Measurements from ENCODE around the gene SPATC1L.
A peak's percentile ranks its signal among the peaks of the same experiment; 100 is the strongest.
"Not testable (repeated sequence)": the region's sequence is repeated elsewhere in the genome, so short reads cannot be mapped to it uniquely, and the experiment has no call there.

Gene SPATC1L

DNA sequence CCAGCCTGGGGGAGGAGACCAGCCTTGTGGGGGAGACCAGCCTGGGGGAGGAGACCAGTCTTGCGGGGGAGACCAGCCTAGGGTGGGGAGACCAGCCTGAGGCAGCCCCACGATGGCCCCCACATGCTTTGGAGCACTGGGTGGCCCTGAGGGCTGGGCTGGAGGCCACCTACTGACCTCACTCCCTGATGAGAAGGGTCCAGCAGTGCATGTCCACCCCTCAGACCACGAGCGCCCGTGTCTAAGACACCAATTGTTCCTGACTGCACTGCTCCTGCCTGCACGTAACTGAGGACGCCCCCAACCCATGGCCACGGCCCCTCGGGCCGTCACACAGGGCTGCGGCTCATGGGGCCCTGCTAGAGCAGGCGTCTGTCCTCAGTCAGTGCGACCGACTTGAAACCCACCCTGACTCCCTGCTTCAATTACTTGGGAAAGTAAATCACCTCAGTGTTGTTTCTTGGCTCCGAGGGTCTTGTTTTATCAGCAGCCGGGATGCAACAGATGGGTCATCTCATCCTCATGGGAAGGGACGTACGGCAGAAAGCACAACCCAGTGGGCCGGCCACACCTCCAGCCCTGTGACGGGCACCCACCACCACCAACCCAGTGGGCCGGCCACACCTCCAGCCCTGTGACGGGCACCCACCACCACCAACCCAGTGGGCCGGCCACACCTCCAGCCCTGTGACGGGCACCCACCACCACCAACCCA is at the start of gene SPATC1L:
TSS of gene SPATC1L (minus strand) at position 550 of the 715 bp plus-strand sequence. CDS start 1,643 bp downstream, outside the sequence.
- no peak for DNase-seq (ENCODE audit: low read depth)

DNA sequence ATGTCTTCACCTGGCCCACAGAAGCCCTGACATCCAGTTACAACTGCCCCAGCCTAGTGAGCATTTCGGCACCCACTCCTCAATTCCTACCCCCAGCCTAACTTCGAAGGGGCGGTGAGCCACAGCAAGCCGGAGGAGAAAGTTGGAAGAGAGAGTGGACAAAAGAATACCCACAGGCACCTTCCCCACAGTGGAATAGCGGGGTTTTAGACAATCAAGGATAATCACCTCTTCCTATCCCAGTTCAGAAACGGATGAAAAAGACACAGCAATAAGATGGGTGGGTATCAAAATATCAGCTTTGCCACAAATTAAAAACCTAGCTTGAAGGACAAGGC is 45.6 kb upstream of the SPATC1L start:
- no peak for DNase-seq (ENCODE audit: low read depth)

DNA sequence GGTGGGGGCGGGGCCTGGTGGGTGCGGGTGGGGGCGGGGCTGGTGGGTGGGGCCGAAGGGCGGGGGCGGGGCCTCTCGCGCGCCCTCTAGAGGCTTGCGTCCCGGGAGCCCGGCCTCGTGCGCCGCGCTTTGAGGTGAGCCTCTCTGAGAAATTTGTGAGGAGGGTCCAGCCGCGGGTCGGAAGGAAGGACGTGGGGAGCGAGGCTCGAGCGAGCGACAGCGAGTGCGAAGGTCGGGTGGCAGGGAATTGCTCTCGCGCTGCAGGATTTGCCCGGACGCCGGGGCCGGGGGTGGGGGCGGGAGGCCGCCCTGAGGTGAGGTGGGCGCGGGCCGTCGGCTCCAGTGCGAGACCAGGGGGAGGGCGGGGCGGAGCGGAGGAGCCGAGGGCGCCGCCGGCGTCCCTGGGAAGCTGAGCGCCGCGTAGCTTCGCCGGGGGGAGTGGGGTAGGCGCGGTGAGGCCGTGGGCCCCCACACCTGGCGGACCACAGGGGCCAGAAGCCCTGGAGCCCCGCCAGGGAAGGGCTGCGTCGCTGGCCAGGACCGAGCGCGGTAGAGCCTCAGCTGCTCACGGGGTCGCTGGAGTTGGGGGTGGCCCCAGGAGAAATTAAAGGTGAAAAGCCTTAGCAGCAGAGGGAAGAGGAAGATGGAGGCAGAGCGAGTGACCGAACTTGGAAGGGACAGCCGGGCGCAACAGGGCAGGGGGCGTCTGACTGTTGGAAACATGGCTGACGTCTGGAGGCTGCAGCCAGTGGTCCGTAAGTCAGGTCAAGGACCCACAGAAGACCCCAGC is 45.1 kb upstream of the SPATC1L start:
- DNase-seq (ENCODE audit: low read depth): no peak

DNA sequence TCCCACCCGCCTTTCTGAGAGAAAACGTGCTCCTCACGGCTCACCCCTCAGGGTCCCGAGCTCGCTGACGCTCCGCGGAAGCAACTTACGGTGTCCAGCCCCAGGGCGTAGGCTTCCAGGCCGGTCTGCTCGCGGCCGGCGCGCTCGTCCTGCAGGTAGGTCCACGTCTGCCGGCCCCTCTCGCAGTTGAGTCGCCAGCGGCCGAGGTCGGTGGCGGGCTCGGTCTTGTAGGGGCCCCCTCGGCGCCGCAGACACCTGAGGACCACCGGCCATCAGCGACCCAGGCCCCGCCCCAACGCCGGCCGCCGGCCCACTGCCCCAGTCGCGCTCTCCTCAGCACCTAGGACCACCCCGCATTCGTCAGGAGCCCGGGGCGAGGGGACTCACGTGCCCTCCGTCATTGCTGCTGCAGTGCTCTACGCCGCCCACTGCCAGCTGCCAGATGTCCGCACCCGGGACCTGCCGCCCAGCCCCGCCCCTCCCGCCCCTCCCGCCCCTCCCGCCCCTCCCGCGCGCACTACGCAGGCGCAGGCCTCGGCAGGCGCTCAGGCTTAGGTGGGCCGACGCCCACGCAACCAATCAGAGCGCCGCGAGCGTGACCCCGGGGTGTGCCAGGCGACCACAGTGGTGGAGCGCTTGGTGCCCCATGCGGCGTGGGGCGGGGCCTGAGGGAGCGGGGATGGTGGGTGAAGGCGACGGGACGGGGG is 44.2 kb upstream of the SPATC1L start, which contains the start of gene LSS:
TSS of gene LSS (minus strand) at position 430 of the 707 bp plus-strand sequence. CDS start at position 401, 29 bp downstream.
- DNase-seq (ENCODE audit: low read depth): peak; percentile 95

DNA sequence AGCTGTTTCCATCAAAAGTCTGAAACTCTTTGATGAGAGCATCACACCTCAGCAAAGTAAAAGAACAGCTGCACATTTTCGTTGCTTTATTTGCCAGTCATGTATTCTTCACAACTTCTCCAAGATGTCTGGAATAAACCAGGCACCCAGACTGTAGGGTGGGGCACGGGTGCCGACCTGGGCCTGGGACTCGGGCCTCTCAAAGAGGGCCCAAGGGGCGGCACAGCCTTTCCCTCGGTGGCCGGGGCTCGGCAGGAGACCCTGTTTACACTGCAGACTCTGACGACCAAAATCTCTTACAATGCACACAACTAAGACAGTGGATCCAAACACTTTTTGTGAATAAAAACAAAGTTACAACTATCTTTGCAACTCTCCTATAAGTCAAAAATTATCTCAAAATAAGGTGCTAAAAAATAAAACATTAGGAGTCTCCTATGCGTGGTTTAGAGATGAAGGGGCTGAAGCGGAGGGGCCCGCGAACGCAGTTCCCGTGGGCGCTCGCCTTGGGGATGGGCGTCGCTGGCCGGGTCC is 43.6 kb upstream of the SPATC1L start:
- DNase-seq (ENCODE audit: low read depth): no peak

DNA sequence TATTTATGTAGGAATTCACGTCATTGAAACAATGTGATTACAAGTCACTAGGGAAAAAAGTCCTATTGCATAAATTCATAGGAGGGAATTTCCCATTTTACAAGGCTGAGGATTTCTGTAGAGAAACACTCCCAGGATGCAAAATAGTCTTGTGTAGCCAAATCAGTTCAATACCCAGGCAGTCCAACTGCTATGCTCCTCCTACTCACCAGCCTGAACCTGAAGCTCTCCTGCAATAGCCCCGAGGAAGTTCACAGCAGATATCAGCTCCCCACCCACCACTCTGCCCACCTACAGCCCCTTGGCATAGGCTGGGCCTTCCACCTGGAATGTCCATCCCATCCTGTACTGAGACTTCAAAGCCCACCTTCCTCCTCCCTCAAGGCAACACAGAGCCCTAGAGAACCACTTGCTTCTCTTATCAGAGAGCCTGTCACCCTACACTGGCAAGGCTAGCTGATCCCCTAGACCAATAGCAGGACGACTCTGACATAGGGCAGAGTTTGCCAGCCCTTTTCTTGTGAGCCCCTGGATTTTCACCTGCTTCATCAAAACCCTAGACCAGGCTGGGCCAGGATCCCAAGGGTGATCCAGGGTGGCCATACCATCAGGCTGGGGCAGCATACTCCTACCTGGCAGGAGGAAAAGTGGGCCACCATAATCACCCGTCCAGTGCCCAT is 42.8 kb upstream of the SPATC1L start:
- no peak for DNase-seq (ENCODE audit: low read depth)

DNA sequence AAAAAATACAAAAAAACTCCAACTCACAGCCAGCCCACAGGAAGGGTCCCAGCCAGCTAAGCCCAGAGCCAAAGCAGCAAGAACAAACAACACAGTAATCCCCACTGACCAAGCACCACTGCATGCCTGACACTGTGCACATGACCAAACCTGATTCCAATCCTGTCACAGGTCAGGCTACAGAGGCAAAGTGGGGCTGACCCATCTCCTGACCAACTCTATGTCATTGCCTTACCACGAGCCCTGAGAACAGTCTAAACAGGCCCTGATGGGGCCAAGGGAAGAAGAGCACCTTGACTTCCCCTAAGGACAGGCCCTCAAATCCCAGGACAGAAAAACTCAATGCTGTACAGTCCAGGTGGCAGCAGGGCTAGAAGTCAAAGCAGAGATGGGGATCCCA is 41.9 kb upstream of the SPATC1L start:
- no peak for DNase-seq (ENCODE audit: low read depth)

DNA sequence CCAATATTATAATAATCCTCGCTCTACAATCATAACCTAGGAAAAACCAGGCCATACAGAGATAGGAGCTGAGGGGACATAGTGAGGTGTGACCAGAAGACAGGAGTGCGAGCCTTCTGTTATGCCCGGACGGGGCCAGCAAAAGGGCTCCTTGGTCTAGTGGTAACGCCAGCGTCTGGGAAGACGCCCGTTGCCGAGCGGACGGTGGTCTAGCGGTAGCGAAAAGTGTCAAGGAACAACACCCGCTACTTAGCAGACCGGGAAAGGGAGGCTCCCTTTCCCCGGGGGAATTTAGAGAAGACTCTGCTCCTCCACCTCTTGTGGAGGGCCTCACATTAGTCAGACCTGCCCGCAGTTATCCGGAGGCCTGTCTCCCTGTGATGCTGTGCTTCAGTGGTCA is 39.4 kb upstream of the SPATC1L start:
- DNase-seq (ENCODE audit: low read depth): not testable (repeated sequence)

DNA sequence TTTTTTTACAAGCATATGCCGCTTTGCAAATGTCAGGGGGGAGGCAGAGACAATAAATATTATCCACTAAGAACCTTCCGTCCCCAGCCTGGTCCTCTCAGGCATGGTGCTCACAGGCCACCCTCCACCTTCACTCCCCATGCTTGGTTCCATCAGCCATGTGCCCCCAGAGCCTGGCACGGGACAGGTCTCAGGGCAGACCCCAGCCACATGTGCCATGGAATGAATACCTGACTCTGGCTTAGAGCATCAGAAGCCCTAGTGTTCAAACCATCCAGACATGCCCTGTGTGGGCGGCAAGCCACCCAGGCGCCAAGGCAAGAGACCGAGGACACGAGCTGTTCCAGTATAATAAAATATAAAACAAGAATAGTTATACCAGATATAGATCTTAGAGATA is 39.0 kb upstream of the SPATC1L start:
- no peak for DNase-seq (ENCODE audit: low read depth)

DNA sequence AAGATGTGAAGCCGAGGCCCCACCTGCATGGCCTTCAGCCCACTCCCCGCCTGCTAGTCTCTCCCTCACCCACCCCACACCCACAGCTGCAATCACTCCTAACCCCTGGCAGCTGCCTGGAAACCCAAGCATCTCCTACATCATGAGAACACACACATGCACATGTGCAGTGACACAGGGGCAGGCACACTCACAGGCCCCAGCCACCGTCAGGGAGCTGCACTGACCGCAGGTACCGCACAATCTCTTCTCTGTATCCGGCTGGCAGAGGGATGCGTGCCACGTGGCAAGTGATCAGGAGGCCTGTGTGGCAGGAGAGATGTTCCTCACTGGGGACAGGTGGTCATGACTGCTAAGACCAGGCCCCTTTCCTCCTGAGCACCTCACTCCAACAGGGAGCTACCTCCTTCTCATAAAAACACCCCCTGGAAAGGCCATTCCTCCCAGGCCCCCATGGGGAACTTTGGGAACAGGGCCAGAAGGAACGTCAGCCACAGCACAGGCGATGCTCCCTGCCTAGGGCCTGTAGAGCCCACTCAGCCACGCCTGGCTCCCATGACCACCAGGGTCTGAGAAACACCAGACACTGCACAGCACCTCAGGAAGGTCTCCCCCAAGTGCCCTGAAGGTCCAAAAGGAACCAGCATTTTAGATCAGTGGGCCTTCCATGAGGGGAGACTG is 38.3 kb upstream of the SPATC1L start:
- no peak for DNase-seq (ENCODE audit: low read depth)

DNA sequence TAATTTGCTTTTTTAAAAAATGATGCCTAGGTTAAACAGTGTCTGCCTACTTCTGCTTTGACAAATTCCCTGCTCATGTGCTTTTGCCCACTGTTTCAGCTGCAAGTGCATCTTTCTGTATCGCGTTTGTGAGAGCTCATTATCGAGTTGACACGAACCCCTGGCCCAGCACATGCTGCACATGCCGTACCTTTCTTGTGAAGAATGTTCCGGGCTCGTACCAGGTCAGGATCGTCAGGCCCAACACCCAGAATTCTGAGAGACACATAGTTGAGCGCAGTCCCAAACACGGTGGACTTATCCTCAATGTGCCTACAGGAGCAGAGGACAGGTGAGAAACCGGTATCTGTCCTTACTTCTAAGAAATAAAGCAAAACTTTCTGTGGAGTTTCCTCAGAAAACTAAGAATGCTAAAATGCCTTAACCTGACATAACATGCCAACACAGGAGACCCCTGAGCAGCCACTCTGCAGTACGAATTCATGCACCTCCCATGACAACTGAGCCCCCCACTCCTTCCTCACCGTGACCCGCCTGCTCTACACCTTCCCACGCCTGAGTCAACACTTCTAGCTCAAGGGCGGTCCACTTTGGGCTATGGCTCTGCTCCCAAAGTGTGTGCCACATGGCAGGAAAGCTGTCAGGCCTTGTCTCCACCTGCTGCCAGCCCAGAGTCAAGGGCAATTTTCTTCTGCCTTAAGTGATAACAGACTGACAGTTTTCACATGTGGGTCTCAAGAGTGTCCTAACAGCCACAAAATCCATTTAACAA is 37.6 kb upstream of the SPATC1L start:
- DNase-seq (ENCODE audit: low read depth): no peak

DNA sequence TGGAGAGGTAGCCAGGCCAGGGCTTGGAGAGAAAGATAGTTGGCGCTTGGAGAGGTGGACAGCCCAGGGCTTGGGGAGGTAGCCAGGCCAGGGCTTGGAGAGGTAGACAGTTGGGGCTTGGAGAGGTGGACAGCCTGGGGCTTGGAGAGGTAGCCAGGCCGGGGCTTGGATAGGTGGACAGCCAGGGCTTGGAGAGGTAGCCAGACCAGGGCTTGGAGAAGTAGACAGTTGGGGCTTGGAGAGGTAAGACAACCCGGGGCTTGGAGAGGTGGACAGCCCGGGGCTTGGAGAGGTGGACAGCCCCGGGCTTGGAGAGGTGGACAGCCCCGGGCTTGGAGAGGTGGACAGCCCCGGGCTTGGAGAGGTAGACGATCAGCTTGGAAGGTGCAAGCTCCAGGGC is 36.6 kb upstream of the SPATC1L start:
- DNase-seq (ENCODE audit: low read depth): no peak

DNA sequence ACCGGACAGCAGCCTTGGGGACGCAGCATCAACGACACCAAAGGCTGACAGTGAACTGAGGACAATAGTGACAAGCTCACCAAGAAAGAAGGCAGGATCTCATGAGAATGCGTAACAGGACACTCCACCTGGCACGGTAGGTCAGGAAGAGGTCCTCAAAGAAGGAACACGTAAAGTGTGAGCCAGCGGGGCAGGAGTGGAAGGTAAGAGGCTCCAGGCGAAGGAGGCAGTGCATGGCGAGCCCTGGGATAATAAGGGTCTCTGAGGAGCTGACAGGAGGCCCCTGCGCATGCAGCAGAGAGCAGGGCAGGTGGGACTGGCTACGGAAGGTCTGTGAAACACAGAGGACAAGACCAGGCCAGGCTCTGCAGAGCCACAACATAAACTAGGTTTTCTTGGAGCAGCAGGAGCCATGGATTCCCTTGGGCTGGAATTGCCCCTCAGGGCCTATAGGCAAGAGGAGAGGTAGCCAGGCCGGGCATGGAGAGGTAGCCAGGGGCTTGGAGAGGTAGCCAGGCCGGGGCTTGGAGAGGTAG is 36.1 kb upstream of the SPATC1L start:
- no peak for DNase-seq (ENCODE audit: low read depth)

DNA sequence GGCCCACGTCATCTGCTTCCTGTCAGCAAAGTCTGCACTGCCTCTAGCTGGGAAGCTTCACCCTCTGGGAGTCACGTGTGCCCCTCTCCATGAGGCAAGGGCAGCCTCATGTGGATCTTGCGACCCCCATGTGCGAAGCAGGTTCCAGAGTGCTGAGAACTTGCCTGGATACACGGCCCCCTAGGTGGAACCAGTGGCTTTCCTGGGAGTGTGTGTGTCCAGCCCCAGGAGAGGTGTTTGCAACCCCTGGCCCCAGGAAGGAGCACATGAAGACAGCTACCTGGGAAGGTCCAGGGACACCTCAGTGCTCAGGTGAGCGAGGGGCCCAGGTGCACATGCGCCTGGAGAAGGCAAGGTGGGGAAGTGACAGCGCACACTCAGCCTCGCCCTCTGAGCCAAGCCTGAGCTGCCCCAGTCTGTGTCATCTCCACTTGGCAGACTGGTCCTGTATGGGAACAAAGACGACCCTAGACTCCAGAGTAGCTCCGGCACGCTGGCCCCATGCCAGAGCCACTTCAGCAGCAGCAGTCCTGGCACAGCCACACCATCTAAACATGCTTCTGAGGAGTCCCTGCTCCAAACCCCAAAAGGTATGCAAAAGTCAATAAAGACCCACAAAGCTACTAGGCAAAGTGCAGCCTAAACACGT is 35.5 kb upstream of the SPATC1L start:
- no peak for DNase-seq (ENCODE audit: low read depth)

DNA sequence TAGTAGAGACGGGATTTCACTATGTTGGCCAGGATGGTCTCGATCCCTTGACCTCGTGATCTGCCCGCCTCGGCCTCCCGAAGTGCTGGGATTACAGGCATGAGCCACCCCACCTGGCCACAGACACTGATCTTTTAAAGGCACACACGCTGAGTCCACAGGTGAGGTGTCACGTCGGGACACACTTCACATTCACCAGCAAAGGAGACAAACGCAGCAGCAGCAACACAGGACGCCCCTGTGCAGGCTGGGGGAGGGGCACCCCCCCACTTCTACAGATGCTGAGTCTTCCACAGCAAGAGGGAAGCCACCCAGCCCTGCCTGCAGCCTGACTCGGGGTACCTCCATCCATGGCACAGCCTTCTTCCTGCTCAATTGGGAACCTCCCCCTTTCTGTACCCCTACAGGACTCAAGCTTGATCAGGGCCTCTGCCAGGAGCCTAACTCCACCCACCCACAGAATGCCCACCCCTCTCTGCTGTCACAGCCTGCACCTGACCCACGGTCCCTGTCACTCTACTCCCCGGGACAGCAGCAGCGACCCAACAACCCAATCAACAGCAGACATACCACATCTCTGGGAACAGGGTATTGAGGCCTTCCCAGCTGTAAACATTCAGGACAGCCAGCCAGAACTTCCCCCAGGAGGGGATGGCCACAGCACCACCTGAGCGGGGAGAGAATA is 34.8 kb upstream of the SPATC1L start:
- no peak for DNase-seq (ENCODE audit: low read depth)

DNA sequence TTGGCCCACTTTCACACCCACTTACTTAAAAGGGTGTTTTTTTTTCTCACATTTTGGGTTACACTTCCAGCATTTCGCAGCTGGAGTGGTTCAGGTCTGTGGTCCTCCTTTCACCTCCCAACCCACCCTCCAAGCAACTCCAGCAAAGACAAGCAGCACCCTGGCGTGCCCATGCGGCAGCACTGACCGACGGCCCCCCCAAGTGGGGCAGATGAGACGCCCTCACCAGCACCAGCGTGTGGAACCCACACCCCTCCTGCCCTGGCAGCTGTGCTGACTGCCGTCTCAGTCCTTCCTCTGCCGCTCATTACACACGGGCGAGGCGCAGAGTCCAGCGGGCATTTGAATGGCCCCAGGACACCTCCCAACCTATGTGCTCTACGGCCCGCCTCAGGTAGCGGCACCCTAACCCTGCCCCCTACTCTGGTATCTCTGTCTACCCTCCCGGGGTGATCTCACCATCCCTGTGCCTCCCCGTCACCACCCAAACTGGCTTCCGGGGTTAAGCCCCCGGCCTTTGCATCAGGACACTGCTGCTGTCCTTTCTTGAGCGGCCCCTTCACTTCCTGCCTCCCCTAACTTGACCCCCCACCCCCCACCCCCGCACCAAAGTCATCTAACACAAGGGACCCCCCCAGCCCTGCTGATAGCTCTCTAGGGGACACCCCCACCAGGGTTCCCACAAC is 33.4 kb upstream of the SPATC1L start:
- no peak for DNase-seq (ENCODE audit: low read depth)

DNA sequence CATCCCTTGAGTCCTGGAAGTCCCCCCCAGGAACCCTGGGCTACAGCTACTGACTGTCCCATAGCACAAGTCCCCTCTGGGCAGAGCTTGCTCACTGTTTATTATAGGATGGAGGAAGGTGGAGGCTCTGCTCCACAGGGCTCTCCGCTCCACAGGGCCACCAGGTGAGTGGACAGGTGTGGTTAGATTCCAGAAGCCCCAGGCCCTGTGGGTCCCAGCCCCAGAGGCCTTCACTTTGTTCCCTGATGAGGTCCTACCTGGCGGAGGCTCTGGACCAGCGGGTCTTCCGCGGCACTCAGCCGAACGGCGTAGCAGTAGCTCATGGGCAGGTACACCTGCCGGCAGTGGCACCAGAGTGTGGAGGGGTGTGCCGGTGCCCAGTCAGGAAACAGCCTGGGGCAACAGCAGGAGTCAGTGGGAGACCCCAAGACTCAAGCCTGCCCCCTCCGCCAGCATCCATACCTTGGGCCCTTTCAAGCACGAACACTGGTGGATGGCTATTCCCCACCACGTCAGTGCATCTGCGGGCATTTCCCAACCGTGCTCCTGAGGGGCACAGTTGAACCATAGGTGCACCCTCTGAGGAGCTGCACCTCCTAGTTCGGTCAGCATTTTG is 32.0 kb upstream of the SPATC1L start:
- no peak for DNase-seq (ENCODE audit: low read depth)

DNA sequence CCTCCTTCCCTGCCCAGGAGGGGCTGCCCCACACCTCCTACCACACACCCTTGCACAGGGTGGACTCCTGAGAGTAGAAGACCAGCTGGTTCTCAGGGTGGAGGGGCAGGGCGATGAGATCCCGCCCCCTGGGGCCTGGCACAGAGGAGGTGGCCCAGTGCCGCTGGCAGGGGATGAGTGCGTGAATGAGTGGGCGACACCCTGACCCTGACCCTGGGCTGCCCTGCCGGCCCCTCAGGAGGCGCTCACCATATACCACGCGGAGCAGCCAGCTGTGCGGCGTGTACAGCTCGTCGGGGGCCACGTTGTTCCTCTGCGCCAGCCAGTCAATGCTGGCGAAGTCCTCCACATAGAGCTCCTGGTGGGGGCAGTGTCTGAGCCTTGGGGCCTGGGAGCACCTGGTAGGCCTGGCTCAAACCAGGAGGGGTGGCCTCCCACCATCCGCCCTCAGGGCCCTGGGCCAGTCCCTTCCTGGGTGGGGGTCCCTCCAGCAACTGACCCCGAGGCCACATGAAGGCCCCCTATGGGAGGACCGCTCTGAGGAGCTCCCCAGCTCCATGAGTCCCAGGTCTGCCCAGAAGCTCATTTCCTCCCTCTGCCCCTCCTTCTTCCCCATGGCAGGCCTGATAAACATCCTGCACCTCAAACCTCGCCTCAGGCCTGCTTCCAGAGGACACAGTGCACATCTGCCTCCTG is 31.3 kb upstream of the SPATC1L start:
- DNase-seq (ENCODE audit: low read depth): no peak

Data from activated gamma-delta T cell treated with anti-CD3 and anti-CD28 coated beads, Interleukin-2, amount 50 U/mL, for 16 hours (primary cell).